ENCODE measurements around the gene LRRC17. TPM values are rescaled to one million over a fixed set of nuclear protein-coding genes. Genes with fewer than 3 reads are reported as not detected.
"Not testable (repeated sequence)": the region's sequence is repeated elsewhere in the genome, so short reads cannot be mapped to it uniquely, and the experiment has no call there.

LRRC17 gene
- total RNA-seq, 2 experiments from 2014 or later = 0.33 TPM; not detected in 1

DNA sequence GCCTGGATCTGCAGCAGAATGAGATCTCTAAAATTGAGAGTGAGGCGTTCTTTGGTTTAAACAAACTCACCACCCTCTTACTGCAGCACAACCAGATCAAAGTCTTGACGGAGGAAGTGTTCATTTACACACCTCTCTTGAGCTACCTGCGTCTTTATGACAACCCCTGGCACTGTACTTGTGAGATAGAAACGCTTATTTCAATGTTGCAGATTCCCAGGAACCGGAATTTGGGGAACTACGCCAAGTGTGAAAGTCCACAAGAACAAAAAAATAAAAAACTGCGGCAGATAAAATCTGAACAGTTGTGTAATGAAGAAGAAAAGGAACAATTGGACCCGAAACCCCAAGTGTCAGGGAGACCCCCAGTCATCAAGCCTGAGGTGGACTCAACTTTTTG lies 21.4 kb downstream of the LRRC17 start:
- Mint-ChIP-seq H3K36me3 (no peaks in the 10 kb centered on the region), H3K4me1 (ENCODE audit: low read depth) (no peaks in the 10 kb centered on the region), H3K4me3 (no peak overlapping the region), H3K27ac (no peak overlapping the region), H3K9me3 (no peaks in the 10 kb centered on the region), H3K27me3 (no peaks in the 10 kb centered on the region)
- CTCF ChIA-PET = interaction anchor here (0.6 kb wide), 1 partner anchor 94 kb away, joined by 3 read pairs; no protein-coding TSS in a partner anchor
- intact Hi-C loops (cut with micrococcal nuclease) = no loop called here
- POLR2A ChIA-PET = no interaction called here
- DNase-seq = no peak

DNA sequence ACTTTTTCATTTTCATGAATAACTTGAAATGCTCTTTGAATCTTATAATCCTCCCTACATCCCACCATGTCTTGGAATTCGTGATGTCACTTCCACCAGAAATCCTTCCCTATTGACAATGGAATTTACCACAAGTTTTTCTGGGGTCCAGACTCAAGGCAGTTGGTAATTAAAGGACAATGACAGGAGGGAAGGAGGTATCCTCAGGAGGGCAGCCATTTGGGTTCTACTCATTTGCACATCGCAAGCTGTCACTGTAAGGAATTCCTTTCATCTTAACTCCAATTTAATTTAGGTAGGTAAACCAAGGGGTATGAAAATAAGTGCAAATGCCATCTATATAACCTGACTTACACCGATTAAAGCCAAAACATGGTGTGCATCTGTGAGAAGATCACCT lies 21.9 kb downstream of the LRRC17 start:
- Mint-ChIP-seq H3K4me3 (no peak overlapping the region), H3K9me3 (no peaks in the 10 kb centered on the region), H3K27me3 (no peaks in the 10 kb centered on the region), H3K27ac (no peak overlapping the region), H3K36me3 (no peaks in the 10 kb centered on the region), H3K4me1 (ENCODE audit: low read depth) (no peaks in the 10 kb centered on the region)
- DNase-seq = no peak
- intact Hi-C loops (cut with micrococcal nuclease) = no loop called here
- ChIA-PET CTCF (no interaction called here), POLR2A (no interaction called here)

DNA sequence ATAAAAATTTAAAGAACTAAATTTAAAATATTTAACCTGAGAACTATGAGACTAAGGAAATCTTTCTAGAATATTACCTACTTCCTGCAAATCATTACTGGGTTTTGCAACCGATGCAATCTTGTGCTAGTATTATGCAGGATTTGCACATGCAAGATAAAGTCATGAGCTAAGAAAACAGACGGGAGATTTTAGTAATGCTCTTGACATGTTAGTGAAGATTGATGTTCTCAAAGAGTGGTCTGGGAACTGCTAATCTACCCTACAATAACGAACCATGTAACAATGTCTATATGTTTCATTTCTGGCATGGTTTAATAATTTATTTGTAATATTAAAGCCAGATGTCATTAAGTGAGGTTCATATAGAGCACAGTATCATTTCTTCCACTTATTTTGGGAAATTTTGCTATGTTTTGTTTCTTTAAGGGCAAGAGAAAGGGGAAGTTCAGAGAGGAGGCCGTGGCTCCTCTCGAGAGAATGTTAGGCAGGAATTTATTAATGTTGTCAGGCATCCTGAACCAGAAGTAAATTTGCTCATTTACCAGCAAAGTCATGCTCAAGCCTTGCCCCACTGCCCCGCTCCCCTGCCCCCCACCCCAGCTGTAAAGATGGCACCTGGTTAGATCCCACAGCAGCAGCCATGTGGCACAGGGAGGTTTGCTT lies 22.8 kb downstream of the LRRC17 start:
- DNase-seq = no peak
- Mint-ChIP-seq H3K27me3 (no peaks in the 10 kb centered on the region), H3K36me3 (no peaks in the 10 kb centered on the region), H3K4me3 (no peak overlapping the region), H3K4me1 (ENCODE audit: low read depth) (no peaks in the 10 kb centered on the region), H3K9me3 (no peaks in the 10 kb centered on the region), H3K27ac (no peak overlapping the region)
- CTCF ChIA-PET = interaction anchor here (1.3 kb wide), 1 partner anchor 8 kb away, joined by 5 read pairs; no protein-coding TSS in a partner anchor
- intact Hi-C loops (cut with micrococcal nuclease) = no loop called here
- POLR2A ChIA-PET = no interaction called here

DNA sequence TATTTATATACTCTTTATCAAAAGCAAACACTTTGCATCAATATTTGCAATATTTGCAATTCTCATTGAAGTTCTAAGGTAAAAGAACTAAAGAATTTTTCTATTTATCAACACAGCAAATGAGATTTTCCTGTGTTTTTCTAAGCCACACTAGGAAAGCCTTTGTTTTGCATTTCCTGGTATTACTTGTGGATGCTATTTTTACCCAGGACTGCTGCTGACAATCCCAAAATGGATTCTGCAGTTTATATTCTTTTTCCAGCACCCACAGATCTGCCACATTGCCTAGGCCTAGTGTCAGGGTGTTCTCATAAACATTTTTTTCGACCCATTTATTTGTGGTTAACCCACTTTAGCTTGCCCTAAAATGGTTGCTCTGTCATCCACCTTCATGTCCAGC lies 25.9 kb downstream of the LRRC17 start:
- CTCF ChIA-PET = no interaction called here
- H3K4me1 Mint-ChIP-seq (ENCODE audit: low read depth) = no peaks in the 10 kb centered on the region
- H3K9me3 Mint-ChIP-seq = no peaks in the 10 kb centered on the region
- no peak overlapping the region for H3K4me3 Mint-ChIP-seq
- POLR2A ChIA-PET = no interaction called here
- H3K36me3 Mint-ChIP-seq = no peaks in the 10 kb centered on the region
- no peak overlapping the region for H3K27ac Mint-ChIP-seq
- H3K27me3 Mint-ChIP-seq = no peaks in the 10 kb centered on the region
- intact Hi-C loops (cut with micrococcal nuclease) = no loop called here
- no peak for DNase-seq

DNA sequence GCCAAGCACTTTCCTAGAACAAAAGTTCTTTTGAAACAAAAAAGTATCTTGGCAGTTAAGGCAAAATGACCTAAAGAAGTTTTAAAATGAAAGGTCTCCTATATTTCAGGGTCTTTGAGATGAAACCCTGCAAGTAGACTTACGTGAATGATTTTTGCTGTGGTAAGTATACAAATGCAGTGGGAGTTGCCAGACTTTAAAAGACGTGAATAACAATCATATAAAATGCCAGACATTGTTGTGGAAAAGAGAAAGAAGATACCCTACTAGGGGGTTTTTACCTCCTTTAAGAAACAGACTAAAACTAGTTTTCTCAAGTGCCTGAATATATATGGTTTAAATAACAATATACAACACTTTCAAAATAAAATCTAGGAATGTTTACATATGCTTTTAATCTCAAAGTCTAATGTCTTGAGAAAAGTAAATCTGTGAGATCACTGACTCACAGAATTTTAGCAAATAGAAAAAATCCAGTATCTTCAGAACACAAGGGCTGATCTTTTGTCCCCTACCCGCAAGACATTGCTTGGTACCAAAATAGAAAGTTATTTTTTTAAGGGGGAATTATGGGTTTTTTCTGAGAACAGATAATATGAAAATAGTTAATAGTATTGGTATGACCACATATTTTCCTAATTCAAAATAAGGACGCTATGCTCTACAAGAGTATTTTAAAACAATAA lies 29.5 kb downstream of the LRRC17 start:
- Mint-ChIP-seq H3K36me3 (no peaks in the 10 kb centered on the region), H3K4me3 (no peak overlapping the region), H3K4me1 (ENCODE audit: low read depth) (no peaks in the 10 kb centered on the region), H3K9me3 (no peaks in the 10 kb centered on the region), H3K27me3 (no peaks in the 10 kb centered on the region), H3K27ac (no peak overlapping the region)
- ChIA-PET POLR2A (no interaction called here), CTCF (no interaction called here)
- intact Hi-C loops (cut with micrococcal nuclease) = no loop called here
- no peak for DNase-seq

DNA sequence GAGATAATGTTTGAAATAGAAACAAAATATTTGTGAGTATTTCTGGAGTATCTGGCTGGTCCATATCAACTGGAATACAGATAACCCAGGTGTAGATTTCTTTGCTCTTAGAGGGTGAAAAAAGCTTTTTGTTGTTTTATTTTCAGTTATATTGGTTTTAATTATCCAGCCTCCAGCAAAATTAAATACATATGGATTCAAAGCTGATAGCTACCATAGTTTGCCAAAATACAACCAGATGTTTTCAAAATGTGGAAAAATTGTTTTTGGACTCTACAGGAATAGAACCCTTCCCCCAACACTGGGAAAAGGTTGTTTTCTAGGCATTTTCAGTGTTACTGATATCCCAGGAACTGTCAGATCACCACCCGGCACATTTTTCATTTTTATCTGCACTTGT lies 30.1 kb downstream of the LRRC17 start:
- Mint-ChIP-seq H3K36me3 (no peaks in the 10 kb centered on the region), H3K27ac (no peak overlapping the region), H3K4me3 (no peak overlapping the region), H3K27me3 (no peaks in the 10 kb centered on the region), H3K9me3 (no peaks in the 10 kb centered on the region), H3K4me1 (ENCODE audit: low read depth) (no peaks in the 10 kb centered on the region)
- intact Hi-C loops (cut with micrococcal nuclease) = no loop called here
- DNase-seq = no peak
- ChIA-PET POLR2A (no interaction called here), CTCF (no interaction called here)

DNA sequence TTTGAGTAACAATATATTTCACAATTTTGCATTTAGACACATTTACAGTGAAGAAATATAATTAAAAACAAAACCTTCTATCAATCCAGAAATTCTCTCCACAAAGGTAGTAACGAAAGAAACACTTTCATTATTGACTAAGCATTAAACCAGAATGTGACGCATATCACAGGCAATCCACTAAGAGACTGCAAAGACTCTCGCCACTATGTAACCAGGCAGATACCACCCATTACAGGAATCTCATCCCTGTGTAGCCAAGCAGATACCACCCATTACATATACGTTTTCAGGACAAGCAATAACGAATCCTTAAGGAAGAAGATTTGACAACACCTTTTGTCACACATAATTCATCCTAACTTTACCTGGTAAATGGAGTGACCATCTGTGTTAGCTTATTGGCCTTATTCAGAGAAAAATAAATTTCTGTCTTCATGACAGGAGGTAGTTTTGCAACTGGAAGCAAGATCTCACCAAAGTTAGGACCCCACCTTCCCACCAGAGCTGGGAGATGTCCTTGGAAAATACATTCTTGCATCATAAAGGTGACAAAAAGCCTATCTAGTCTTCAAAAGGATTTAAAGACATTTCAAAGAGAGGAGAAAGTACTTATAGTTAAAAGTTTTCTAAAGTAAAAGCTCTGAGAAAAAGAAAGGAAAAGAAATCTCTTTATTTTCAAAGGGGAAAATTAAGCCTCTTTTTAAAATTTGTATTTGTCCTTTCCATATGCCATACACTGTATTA lies 30.8 kb downstream of the LRRC17 start:
- H3K27ac Mint-ChIP-seq = no peak overlapping the region
- intact Hi-C loops (cut with micrococcal nuclease) = no loop called here
- no peaks in the 10 kb centered on the region for H3K9me3 Mint-ChIP-seq
- H3K4me3 Mint-ChIP-seq = no peak overlapping the region
- DNase-seq = no peak
- no peaks in the 10 kb centered on the region for H3K36me3 Mint-ChIP-seq
- ChIA-PET CTCF (no interaction called here), POLR2A (no interaction called here)
- no peaks in the 10 kb centered on the region for H3K4me1 Mint-ChIP-seq (ENCODE audit: low read depth)
- no peaks in the 10 kb centered on the region for H3K27me3 Mint-ChIP-seq

DNA sequence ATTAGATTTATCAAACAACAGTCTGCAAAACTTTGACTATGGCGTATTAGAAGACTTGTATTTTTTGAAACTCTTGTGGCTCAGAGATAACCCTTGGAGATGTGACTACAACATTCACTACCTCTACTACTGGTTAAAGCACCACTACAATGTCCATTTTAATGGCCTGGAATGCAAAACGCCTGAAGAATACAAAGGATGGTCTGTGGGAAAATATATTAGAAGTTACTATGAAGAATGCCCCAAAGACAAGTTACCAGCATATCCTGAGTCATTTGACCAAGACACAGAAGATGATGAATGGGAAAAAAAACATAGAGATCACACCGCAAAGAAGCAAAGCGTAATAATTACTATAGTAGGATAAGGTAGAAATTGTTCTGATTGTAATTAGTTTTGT lies 31.4 kb downstream of the LRRC17 start:
- Mint-ChIP-seq H3K27ac (no peak overlapping the region), H3K27me3 (no peaks in the 10 kb centered on the region), H3K4me1 (ENCODE audit: low read depth) (no peaks in the 10 kb centered on the region), H3K9me3 (no peaks in the 10 kb centered on the region), H3K4me3 (no peak overlapping the region), H3K36me3 (no peaks in the 10 kb centered on the region)
- ChIA-PET CTCF (no interaction called here), POLR2A (no interaction called here)
- DNase-seq = no peak
- intact Hi-C loops (cut with micrococcal nuclease) = no loop called here

DNA sequence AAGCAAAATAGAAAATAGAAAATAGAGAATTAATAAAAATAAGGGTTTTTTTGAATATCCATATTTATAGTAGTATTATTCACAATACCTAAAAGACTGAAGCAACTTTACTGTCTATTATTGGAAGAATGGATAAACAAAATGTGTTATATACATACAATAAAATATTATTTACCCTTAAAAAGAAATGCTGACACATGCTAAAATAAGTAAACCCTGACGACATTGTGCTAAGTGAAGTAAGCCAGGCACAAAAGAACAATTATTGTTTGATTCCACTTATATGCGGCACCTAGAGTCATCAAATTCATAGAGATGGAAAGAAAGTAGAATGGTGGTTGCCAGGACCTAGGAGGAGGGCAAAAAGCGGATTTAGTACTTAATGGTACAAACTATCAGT lies 39.0 kb downstream of the LRRC17 start:
- no peak for DNase-seq
- Mint-ChIP-seq H3K36me3 (peaks cover 1% of the 10 kb centered on the region), H3K27me3 (no peaks in the 10 kb centered on the region), H3K4me1 (ENCODE audit: low read depth) (no peaks in the 10 kb centered on the region), H3K27ac (no peak overlapping the region), H3K4me3 (no peak overlapping the region), H3K9me3 (peaks cover 26% of the 10 kb centered on the region)
- intact Hi-C loops (cut with micrococcal nuclease) = no loop called here
- POLR2A ChIA-PET = no interaction called here
- CTCF ChIA-PET = no interaction called here

DNA sequence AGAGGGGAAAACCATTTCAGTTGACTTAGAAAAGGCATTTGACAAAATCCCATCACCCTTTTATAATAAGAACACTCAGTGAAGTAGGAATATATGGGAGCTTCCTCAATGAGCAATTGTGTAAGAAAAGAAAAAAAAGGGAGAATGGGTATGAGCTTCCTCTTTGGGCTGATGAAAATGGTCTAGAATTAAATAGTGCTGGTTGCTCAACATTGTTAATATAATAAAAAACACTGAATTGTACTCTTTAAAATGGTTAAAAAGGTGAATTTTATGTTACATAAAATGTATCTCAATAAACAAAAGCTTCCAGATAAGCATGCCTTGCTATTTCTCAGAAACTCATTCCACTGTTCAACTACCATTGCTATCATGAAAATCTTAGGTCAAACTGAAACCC lies 40.6 kb downstream of the LRRC17 start:
- no peak overlapping the region for H3K27ac Mint-ChIP-seq
- POLR2A ChIA-PET = no interaction called here
- no peak for DNase-seq
- CTCF ChIA-PET = no interaction called here
- no peak overlapping the region for H3K4me3 Mint-ChIP-seq
- H3K36me3 Mint-ChIP-seq = peaks cover 4% of the 10 kb centered on the region
- peaks cover 30% of the 10 kb centered on the region for H3K9me3 Mint-ChIP-seq
- no peaks in the 10 kb centered on the region for H3K4me1 Mint-ChIP-seq (ENCODE audit: low read depth)
- intact Hi-C loops (cut with micrococcal nuclease) = no loop called here
- H3K27me3 Mint-ChIP-seq = no peaks in the 10 kb centered on the region

DNA sequence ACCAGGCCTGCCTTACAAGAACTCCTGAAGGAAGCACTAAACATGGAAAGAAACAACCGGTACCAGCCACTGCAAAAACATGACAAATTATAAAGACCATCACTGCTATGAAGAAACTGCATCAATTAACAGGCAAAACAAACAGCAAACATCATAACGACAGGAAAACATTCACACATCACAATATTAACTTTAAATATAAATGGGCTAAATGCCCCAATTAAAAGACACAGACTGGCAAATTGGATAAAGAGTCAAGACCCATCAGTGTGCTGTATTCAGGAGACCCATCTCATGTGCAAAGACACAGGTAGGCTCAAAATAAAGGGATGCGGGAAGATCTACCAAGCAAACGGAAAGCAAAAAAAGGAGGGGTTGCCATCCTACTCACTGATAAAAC lies 41.6 kb downstream of the LRRC17 start:
- intact Hi-C loops (cut with micrococcal nuclease); H3K4me1 Mint-ChIP-seq (ENCODE audit: low read depth); H3K27ac Mint-ChIP-seq; DNase-seq; H3K36me3 Mint-ChIP-seq; POLR2A ChIA-PET; H3K4me3 Mint-ChIP-seq; CTCF ChIA-PET; H3K27me3 Mint-ChIP-seq: not testable (repeated sequence)
- peaks cover 30% of the 10 kb centered on the region for H3K9me3 Mint-ChIP-seq

DNA sequence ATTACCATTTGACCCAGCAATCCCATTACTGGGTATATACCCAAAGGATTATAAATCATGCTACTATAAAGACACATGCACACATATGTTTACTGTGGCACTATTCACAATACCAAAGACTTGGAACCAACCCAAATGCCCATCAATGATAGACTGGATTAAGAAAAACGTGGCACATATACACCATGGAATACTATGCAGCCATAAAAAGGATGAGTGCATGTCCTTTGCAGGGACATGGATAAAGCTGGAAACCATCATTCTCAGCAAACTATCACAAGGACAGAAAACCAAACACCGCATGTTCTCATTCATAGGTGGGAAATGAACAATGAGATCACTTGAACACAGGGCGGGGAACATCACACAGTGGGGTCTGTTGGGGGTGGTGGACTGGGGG lies 45.2 kb downstream of the LRRC17 start:
- CTCF ChIA-PET; DNase-seq; H3K27ac Mint-ChIP-seq; intact Hi-C loops (cut with micrococcal nuclease); H3K4me1 Mint-ChIP-seq (ENCODE audit: low read depth); H3K4me3 Mint-ChIP-seq; H3K27me3 Mint-ChIP-seq; H3K36me3 Mint-ChIP-seq; POLR2A ChIA-PET: not testable (repeated sequence)
- H3K9me3 Mint-ChIP-seq = peaks cover 30% of the 10 kb centered on the region

DNA sequence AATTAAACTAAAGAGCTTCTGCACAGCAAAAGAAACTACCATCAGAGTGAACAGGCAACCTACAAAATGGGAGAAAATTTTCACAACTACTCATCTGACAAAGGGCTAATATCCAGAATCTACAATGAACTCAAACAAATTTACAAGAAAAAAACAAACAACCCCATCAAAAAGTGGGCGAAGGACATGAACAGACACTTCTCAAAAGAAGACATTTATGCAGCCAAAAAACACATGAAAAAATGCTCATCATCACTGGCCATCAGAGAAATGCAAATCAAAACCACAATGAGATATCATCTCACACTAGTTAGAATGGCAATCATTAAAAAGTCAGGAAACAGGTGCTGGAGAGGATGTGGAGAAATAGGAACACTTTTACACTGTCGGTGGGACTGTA lies 49.2 kb downstream of the LRRC17 start:
- intact Hi-C loops (cut with micrococcal nuclease); DNase-seq; H3K4me3 Mint-ChIP-seq; H3K9me3 Mint-ChIP-seq; H3K4me1 Mint-ChIP-seq (ENCODE audit: low read depth); H3K36me3 Mint-ChIP-seq; H3K27me3 Mint-ChIP-seq; CTCF ChIA-PET; H3K27ac Mint-ChIP-seq; POLR2A ChIA-PET: not testable (repeated sequence)

Measured in activated CD4-positive, alpha-beta memory T cell treated with anti-CD3 and anti-CD28 coated beads for 36 hours (primary cell).